ENCODE measurements around the gene ACTC1.
"Not testable (repeated sequence)": the region's sequence is repeated elsewhere in the genome, so short reads cannot be mapped to it uniquely, and the experiment has no call there.

Gene ACTC1

DNA sequence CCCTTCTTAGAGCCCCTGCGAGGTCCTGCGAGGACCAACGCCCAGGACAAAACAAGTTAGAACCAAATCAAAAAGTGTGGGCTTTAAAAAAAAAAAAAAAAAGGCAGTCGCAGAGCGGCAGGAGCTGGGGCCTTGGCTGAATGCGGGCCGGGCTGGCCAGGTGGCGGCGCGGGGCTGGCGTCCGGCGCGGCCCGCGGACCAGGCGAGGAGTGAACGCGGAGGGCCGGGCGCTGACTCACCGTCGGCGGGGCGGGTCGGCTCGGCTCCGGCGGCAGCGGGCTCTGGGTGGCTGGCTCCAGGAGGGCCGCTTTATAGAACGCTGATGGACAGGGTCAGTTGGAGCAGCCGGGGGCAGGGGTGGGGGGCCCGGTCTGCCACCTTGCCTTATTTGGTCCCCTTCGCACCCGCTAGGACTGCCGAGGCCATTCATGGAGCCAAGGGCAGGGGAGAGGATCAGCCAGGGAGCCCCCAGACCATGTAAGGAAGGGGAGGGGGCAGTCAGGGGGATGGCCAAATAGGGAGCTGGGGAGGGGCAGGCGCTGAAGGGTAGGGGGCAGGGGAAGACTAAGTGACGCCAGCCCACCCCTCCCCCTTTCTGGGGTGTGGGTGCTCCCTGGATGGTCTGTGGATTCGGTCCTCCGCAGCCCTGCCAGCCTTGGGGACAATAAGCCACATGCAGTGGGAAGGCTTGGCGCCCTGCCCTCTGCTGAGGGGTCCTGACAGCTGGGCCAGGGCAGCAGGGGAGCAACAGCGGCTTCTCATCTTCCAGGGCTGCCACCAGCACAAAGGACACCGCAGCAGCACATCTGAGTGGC, at the start of gene ACTC1:
Gene ACTC1, minus strand, starts transcription at position 283 of the 815 bp plus-strand sequence. CDS start 741 bp downstream, outside the sequence.
- DNase-seq (ENCODE audit: low read depth), result no peak

GRCh38 chr15:34841262-34841725, 45.9 kb upstream of the ACTC1 start:
- no peak for DNase-seq (ENCODE audit: low read depth)

DNA sequence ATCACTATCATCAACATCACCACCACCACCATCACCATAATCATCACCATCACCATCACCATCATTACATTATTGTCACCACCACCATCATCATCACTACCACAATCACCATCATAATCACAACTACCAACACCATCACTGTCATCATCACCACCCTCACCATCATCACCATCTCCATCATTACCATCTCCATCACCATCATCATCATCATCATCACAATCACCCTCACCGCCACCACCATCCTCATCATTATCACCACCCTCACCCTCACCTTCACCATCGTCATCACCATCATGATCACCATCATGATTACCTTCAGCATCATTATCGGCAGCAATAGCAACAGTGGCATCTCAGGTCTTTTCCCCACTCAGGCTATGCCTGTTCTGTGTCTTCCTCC, 42.9 kb upstream of the ACTC1 start:
- no peak for DNase-seq (ENCODE audit: low read depth)

DNA sequence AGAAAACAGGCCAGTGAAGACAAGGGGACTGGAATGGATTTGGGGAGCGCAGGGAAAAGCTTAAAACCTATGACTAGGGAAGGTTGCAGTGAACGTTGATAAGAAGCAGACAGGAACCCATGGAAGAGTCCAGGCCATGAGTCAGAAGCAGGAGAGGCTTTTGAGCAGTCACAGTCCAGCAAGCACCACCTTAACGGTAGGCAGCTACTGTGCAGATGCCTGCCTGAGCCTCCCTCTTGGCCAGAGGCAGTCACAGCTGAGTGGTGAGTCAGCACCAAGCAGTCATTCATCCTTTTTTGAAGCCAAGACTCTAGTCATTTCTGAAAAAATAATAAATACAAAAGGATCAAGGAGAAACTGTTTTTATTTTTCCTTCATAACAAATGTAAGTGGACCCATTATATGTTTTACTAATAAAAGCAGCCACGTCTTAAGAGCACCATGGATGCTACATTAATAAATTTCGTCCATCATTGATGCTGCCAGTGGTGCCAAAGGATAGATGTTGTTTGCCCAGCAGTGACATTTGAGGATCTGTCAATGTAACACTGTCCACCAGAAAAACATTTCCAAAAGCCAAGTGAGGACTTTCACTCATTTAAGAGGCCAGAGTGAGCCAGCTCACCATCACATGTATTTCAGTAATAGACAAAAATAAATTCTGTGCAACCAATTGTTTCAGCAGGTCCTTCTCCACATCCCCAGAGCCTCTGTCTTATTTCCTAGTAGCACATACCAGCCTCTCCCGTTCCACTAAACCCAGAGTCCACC, 42.1 kb upstream of the ACTC1 start:
- no peak for DNase-seq (ENCODE audit: low read depth)

GRCh38 chr15:34828145-34828911, 33.0 kb upstream of the ACTC1 start:
- no peak for DNase-seq (ENCODE audit: low read depth)

DNA sequence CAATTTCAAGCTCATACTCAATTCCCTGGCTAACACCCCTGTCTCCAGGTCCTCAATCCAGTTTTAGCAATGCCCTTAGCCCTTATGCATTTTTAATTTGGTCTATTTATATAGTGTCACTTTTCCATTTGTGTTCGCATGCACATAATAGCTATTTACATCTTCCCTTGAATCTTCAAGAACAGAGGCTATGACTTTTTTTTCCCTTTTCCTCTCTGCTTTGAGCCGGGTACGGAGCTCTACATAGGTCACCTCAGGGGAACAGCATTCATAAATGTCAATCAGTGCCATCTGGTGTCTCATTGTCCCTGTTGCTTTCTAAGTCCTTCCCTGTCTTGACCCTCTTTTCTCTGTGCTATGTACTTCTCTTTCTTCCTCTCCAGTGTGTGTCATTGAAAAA, 26.5 kb upstream of the ACTC1 start:
- no peak for DNase-seq (ENCODE audit: low read depth)

DNA sequence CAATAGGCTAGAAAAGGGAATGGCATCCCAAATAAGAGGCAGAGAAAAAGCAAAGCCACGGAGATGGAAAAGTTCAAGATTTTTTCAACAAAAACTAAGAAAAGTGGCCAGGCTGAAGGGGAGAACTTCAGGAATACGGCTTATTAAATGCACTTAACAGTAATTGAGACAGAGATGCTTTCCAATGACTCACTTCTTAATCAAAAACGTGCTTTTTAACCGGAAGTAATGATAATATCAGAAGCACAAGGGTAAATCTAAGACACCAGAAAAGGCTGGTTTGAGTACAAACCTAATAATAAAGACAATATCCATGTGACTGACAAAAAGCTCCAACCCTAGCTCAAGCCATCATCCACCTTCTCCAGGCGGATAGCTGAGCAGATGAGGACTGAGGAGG, 24.8 kb upstream of the ACTC1 start:
- DNase-seq (ENCODE audit: low read depth), result no peak

GRCh38 chr15:34818526-34818925, 23.2 kb upstream of the ACTC1 start:
- no peak for DNase-seq (ENCODE audit: low read depth)

- no peak for DNase-seq (ENCODE audit: low read depth)
Measured at GRCh38 chr15:34815836-34816235, 20.5 kb upstream of the ACTC1 start.

GRCh38 chr15:34813446-34814190, 18.3 kb upstream of the ACTC1 start:
- no peak for DNase-seq (ENCODE audit: low read depth)

GRCh38 chr15:34812868-34813365, 17.6 kb upstream of the ACTC1 start:
- DNase-seq (ENCODE audit: low read depth), result not testable (repeated sequence)

- no peak for DNase-seq (ENCODE audit: low read depth)
Measured at GRCh38 chr15:34812369-34812768, 17.0 kb upstream of the ACTC1 start.

- no peak for DNase-seq (ENCODE audit: low read depth)
Measured at GRCh38 chr15:34810443-34811129, 15.2 kb upstream of the ACTC1 start.

- DNase-seq (ENCODE audit: low read depth), result no peak
Measured at GRCh38 chr15:34809186-34809585, 13.8 kb upstream of the ACTC1 start.

DNA sequence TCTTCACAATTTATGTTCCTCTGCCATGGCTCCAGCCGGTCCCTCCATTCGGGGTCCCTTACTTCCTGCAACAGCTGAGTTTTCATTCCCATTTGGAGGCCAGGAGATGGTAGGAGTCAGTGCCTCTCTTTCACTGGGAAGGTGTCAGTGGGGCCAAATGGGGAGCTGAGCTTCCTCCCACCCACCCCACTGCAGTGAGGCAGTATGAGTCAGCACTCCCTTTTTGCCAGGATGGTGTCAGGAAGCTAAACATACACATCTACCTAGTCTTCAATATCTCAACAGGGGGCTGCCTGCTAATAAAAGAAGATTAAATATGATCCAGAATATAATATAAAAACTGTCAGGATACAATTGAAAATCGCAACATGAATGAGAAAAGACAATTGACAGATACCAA, 12.7 kb upstream of the ACTC1 start:
- DNase-seq (ENCODE audit: low read depth), result no peak

DNA sequence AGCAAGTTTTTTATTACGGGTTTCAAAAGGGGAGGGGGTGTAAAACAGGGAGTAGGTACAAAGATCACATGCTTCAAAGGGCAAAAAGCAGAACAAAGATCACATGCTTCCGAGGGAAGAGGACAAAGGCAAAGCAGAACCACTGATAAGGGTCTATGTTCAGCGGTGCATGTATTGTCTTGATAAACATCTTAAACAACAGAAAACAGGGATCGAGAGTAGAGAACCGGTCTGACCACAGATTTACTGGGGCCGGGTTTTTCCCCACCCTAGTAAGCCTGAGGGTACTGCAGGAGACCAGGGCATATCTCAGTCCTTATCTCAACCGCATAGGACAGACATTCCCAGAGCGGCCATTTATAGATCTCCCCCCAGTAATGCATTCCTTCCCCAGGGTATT, 11.9 kb upstream of the ACTC1 start:
- not testable (repeated sequence) for DNase-seq (ENCODE audit: low read depth)

GRCh38 chr15:34804776-34805175, 9.4 kb upstream of the ACTC1 start:
- no peak for DNase-seq (ENCODE audit: low read depth)

DNA sequence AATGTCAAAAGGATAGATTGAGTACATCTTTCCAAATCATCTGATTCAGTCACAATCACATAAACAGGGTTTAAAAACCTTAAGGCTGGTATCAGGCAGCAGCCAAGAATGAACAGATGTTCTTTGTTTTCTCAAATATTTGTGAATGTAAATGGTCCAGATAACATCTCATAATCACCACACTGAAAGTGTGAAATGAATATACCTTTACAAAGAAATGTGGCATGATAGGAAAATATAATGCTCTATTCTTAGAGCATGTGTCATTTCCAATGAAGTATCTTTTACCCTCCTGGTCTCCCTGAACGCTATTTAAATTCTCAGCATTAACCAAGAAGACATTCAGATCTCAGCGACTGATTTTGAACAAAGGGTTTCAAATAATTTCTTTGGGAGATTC, 8.8 kb upstream of the ACTC1 start:
- DNase-seq (ENCODE audit: low read depth), result no peak

- DNase-seq (ENCODE audit: low read depth), result no peak
Measured at GRCh38 chr15:34802803-34803750, 7.7 kb upstream of the ACTC1 start.

DNA sequence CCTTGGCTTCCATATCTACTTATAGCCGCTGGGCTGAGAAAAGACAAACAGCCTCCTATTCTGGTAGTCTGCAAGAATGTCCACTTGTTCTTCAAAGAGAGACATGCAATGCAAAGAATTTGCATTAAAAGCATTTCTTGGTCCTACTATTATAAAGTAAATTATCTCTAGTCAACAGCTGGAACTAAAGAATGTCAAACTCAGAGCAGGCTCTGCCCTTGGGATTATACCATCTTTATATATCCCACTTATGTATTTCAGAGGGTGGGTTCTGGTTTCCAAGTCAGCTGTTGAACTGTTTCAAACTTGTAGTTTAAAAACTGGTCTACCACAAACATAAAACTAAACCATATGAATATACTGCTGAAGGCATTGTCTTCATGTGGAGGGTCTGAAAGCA, 7.0 kb upstream of the ACTC1 start:
- no peak for DNase-seq (ENCODE audit: low read depth)
